Lung (tissue), 12 donors: Measurements from ENCODE around the gene PAPPA. TPM values are rescaled to one million over a fixed set of nuclear protein-coding genes. Genes with fewer than 3 reads are reported as not detected.

Experiments
- ATAC-seq: fragments of 200-7000 bp; cut with Tn5 transposase; one replicate; pipeline ENCODE4 v1.9.1; 2020; ENCODE audit warnings: moderate number of reproducible peaks; ENCODE audit not compliant: insufficient read depth, low FRiP score
- DNase-seq, 3 donors: peaks; one replicate each; pipeline ENCODE4 v3.0.0-alpha.2; 2013 to 2017
- H3K27ac ChIP-seq, 2 donors: one replicate each; pipeline ENCODE4 v1.5.1; 2013; ENCODE audit warnings: mild to moderate bottlenecking in 2 of 2, moderate library complexity in 2 of 2, control low read depth in 1 of 2, inconsistent platforms in 1 of 2, low read depth in 1 of 2, low read length in 1 of 2
- H3K27me3 ChIP-seq, 3 donors: one replicate each; pipeline ENCODE4 v1.5.1; 2013; ENCODE audit warnings: low read length in 2 of 3; ENCODE audit not compliant: control insufficient read depth in 3 of 3, insufficient read depth in 3 of 3
- H3K36me3 ChIP-seq, 4 donors: one replicate each; pipeline ENCODE4 v1.5.1; 2013; ENCODE audit warnings: low read length in 4 of 4, mild to moderate bottlenecking in 1 of 4, moderate library complexity in 1 of 4; ENCODE audit not compliant: control insufficient read depth in 4 of 4, insufficient read depth in 4 of 4
- H3K4me1 ChIP-seq, 5 donors: one replicate each; pipeline ENCODE4 v1.5.1; 2013; ENCODE audit warnings: low read length in 5 of 5, mild to moderate bottlenecking in 2 of 5, moderate library complexity in 1 of 5; ENCODE audit not compliant: control insufficient read depth in 5 of 5, insufficient read depth in 5 of 5
- H3K4me3 ChIP-seq: one replicate; pipeline ENCODE4 v1.5.1; 2013; ENCODE audit warnings: mild to moderate bottlenecking, control low read depth, moderate library complexity
- H3K9ac ChIP-seq, 2 donors: one replicate each; pipeline ENCODE4 v1.5.1; 2013; ENCODE audit warnings: low read length in 2 of 2, control low read depth in 1 of 2; ENCODE audit not compliant: insufficient read depth in 1 of 2
- H3K9me3 ChIP-seq, 4 donors: one replicate each; pipeline ENCODE4 v1.5.1; 2013; ENCODE audit warnings: low read length in 3 of 4, mild to moderate bottlenecking in 1 of 4, moderate library complexity in 1 of 4; ENCODE audit not compliant: control insufficient read depth in 4 of 4, insufficient read depth in 3 of 4
- WGBS, 2 donors: extraction: QIAGEN DNeasy Blood & Tissue Kit; methylation state at CpG; one replicate each; pipeline ENCODE4 v1.1.7; 2013; 5-methylcytosine and 5-hydroxymethylcytosine counted together
- polyA plus RNA-seq, 2 donors: library from polyadenylated mRNA; stranded (reverse); fragments of 200-250 nt; gene quantifications; one replicate each; pipeline ENCODE4 v1.2.1, GENCODE V29; 2013
- total RNA-seq, 2 donors: library from RNA; depleted of rRNA in 1 of 2; stranded (reverse); fragments of >200 nt in 1 of 2; gene quantifications; one replicate each; pipeline ENCODE4 v1.2.1, GENCODE V29; 2014 to 2021
- TF ChIP-seq, protein P1 (sequence below): IDR thresholded peaks from 2 replicates; pipeline ENCODE4 v1.5.1; 2012; ENCODE audit warnings: mild to moderate bottlenecking; ENCODE audit errors: control extremely low read depth, extremely low read depth
- donor health status: control.
- donor health status: control.
- donor health status: Bipolar disorder and iron deficiency.
- donor health status: healthy.
- donor health status: DM: yes; HTN: yes; CAD: no.

The PAPPA gene
- total and polyA plus RNA-seq, 4 donors: 0.45 to 6.7 (median 3.6) TPM

DNA sequence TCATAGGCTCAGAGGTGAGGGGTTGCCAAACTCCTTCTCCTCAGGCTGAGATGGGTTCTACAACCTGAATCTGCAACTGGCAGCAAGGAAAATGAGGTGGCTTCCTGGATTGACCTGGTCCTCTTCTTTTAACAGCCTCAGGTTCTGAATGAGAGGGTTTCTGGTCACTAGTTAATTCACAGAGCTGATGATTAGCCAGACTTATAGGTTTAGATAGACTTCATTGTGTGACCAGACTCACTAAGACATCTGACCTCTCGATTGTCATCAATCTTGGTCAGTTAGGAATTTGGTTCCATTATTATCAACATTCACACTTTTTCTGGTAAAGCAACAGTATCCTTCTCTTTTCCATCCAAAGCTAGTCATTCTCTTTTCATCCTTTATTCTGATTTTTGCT lies 257.9 kb downstream of the PAPPA start:
- H3K27me3 ChIP-seq: no peaks in the 10 kb centered on the region
- WGBS, 2 donors: 87 to 90% methylated on average over 1 of the region's 1 CpG
- H3K27ac ChIP-seq: no peak overlapping the region
- no peak overlapping the region for H3K4me3 ChIP-seq
- no peak overlapping the region for H3K9ac ChIP-seq
- TF ChIP-seq, protein P1, sequence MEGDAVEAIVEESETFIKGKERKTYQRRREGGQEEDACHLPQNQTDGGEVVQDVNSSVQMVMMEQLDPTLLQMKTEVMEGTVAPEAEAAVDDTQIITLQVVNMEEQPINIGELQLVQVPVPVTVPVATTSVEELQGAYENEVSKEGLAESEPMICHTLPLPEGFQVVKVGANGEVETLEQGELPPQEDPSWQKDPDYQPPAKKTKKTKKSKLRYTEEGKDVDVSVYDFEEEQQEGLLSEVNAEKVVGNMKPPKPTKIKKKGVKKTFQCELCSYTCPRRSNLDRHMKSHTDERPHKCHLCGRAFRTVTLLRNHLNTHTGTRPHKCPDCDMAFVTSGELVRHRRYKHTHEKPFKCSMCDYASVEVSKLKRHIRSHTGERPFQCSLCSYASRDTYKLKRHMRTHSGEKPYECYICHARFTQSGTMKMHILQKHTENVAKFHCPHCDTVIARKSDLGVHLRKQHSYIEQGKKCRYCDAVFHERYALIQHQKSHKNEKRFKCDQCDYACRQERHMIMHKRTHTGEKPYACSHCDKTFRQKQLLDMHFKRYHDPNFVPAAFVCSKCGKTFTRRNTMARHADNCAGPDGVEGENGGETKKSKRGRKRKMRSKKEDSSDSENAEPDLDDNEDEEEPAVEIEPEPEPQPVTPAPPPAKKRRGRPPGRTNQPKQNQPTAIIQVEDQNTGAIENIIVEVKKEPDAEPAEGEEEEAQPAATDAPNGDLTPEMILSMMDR: no peak
- DNase-seq (no peak), ATAC-seq (no peak)
- no peaks in the 10 kb centered on the region for H3K9me3 ChIP-seq
- no peaks in the 10 kb centered on the region for H3K4me1 ChIP-seq
- H3K36me3 ChIP-seq: no peaks in the 10 kb centered on the region

DNA sequence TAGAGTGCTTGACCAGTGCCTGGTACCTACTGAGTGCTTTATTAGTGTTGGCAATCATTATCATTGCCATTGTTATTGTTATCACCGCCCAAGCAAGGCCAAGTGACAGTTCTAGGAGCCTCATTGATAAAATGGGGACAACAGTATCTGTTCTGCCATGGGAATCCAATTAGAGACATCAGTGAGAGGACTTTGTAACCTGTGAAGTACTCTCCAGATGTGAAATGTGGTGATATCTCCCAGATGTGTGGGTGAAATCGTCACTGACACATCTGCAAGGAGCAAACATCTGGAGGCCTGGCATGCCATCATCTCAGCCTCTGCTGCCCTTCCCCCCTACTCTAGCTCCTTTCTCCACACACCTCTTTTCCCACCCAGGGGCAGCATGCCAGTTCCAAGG lies 260.8 kb downstream of the PAPPA start:
- DNase-seq (no peak), ATAC-seq (no peak)
- no peak overlapping the region for H3K4me3 ChIP-seq
- H3K36me3 ChIP-seq: no peaks in the 10 kb centered on the region
- H3K4me1 ChIP-seq: no peaks in the 10 kb centered on the region
- no peak overlapping the region for H3K9ac ChIP-seq
- H3K27me3 ChIP-seq: no peaks in the 10 kb centered on the region
- WGBS, 2 donors: 73 to 92% methylated on average over 2 of the region's 2 CpGs
- H3K9me3 ChIP-seq: peaks cover 0 to 2% (median 0%) of the 10 kb centered on the region in 4 donors
- TF ChIP-seq, protein P1: no peak
- H3K27ac ChIP-seq: no peak overlapping the region

DNA sequence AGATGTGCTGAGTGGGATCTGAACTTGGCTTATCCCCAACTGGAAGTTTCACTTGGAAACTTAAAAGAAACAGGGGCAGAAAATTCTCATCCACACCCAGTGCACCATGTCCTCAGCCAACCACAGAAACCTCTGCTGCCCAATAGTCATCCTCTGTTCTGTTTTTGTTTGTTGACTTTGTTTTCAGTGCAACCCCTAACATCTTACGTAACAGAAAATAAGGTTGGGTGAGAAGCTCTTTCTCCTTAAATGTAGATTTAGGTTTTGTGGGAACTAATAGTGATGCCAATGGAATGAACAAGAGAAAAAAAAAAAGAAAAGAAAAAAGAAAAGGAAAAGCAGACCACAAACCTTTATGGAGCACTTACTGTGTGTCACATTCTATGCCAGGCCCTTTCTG lies 262.8 kb downstream of the PAPPA start:
- TF ChIP-seq, protein P1: no peak
- ATAC-seq (no peak), DNase-seq (no peak)
- Histone ChIP-seq H3K9me3 (peaks cover 0 to 2% (median 0%) of the 10 kb centered on the region in 4 donors), H3K36me3 (no peaks in the 10 kb centered on the region), H3K4me3 (no peak overlapping the region), H3K4me1 (no peaks in the 10 kb centered on the region), H3K27ac (no peak overlapping the region), H3K9ac (no peak overlapping the region), H3K27me3 (no peaks in the 10 kb centered on the region)
- WGBS, 2 donors: 94 to 97% methylated on average over 1 of the region's 1 CpG

DNA sequence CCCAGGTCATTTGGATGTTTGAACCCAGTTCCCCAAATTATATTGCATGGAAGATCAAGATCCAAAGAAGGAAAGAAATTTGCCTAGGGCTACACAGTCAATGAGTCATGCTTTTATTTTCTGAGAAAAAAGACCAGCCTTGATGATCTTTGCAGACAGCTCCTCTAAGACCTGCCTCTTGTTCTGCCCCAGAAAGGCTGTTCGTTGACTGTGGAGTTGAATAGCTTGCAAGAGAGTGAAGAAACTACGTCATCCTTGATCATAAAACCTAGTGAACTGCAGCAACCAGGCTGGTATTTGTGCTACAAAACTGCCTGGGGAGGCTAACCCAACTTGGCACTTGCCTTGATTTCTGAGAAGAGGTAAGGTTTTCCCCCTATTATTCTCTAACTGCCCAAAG lies 263.9 kb downstream of the PAPPA start:
- Histone ChIP-seq H3K27me3 (no peaks in the 10 kb centered on the region), H3K36me3 (no peaks in the 10 kb centered on the region), H3K9me3 (peaks cover 0 to 2% (median 0%) of the 10 kb centered on the region in 4 donors), H3K9ac (no peak overlapping the region), H3K4me3 (no peak overlapping the region), H3K4me1 (no peaks in the 10 kb centered on the region), H3K27ac (no peak overlapping the region)
- no peak for ATAC-seq
- TF ChIP-seq, protein P1: no peak
- 83 to 88% methylated on average over 2 of the region's 2 CpGs for WGBS, 2 donors
- no peak for DNase-seq
